SKM-1 (cell line): Measurements from ENCODE around the gene NT5C3B.
"Not testable (repeated sequence)": the region's sequence is repeated elsewhere in the genome, so short reads cannot be mapped to it uniquely, and the experiment has no call there.

Experiments used
- DNase-seq: peaks from one replicate; lab custom pipeline; 2025; ENCODE audit not compliant: unreplicated experiment; lab: John Stamatoyannopoulos, UW

Gene NT5C3B

GRCh38 chr17:41785091-41785858, 50.8 kb downstream of the NT5C3B start:
- DNase-seq: no peak

- no peak for DNase-seq
Measured at GRCh38 chr17:41784207-41784744, 51.8 kb downstream of the NT5C3B start.

- DNase-seq: no peak
Measured at GRCh38 chr17:41782142-41782541, 53.9 kb downstream of the NT5C3B start.

GRCh38 chr17:41781404-41782110, 54.5 kb downstream of the NT5C3B start:
- no peak for DNase-seq

GRCh38 chr17:41779954-41780353, 56.1 kb downstream of the NT5C3B start:
- no peak for DNase-seq

GRCh38 chr17:41777574-41778188, 58.4 kb downstream of the NT5C3B start:
- DNase-seq: no peak

GRCh38 chr17:41777157-41777573, 58.9 kb downstream of the NT5C3B start:
- no peak for DNase-seq

- not testable (repeated sequence) for DNase-seq
Measured at GRCh38 chr17:41776262-41776900, 59.7 kb downstream of the NT5C3B start.

- no peak for DNase-seq
Measured at GRCh38 chr17:41775394-41776226, 60.4 kb downstream of the NT5C3B start.
